ENCODE data around the gene DDB1.

GRCh38 chr11:61356706-61357105 is 23.8 kb upstream of the DDB1 start:
- no peak for TF ChIP-seq EZH2 (IDR thresholded peaks at IDR 0.05)
- no peak for TF ChIP-seq POLR2AphosphoS5 (IDR thresholded peaks at IDR 0.05; ENCODE audit: borderline replicate concordance, low read depth, low read length)
- no peak for TF ChIP-seq FOXP2 (optimal IDR thresholded peaks at IDR 0.05; ENCODE audit: control extremely low read depth, extremely low read length, insufficient read depth)

All from SK-N-MC (cell line).